Muscle of back (tissue), 11 donors: ENCODE data around the gene ALOX5. TPM values are rescaled to one million over a fixed set of nuclear protein-coding genes. Genes with fewer than 3 reads are reported as not detected.
A peak's percentile ranks its signal among the peaks of the same experiment; 100 is the strongest.
"Not testable (repeated sequence)": the region's sequence is repeated elsewhere in the genome, so short reads cannot be mapped to it uniquely, and the experiment has no call there.

ENCODE experiments used
- DNase-seq, 3 donors: peaks; one replicate each; pipeline versions ENCODE4 v3.0.0 to v3.0.0-alpha.2; 2013
- polyA plus RNA-seq, 10 donors: library from polyadenylated mRNA; unstranded; fragments of 120-200 nt; gene quantifications; one replicate each; pipeline ENCODE4 v1.2.1, GENCODE V29; 2013; ENCODE audit not compliant: insufficient read length in 10 of 10

Gene ALOX5
- polyA plus RNA-seq, 10 donors: 0.50 to 3.2 (median 1.3) TPM

GRCh38 chr10:45463244-45464116 lies 89.5 kb downstream of the ALOX5 start:
- DNase-seq: no peak

DNA sequence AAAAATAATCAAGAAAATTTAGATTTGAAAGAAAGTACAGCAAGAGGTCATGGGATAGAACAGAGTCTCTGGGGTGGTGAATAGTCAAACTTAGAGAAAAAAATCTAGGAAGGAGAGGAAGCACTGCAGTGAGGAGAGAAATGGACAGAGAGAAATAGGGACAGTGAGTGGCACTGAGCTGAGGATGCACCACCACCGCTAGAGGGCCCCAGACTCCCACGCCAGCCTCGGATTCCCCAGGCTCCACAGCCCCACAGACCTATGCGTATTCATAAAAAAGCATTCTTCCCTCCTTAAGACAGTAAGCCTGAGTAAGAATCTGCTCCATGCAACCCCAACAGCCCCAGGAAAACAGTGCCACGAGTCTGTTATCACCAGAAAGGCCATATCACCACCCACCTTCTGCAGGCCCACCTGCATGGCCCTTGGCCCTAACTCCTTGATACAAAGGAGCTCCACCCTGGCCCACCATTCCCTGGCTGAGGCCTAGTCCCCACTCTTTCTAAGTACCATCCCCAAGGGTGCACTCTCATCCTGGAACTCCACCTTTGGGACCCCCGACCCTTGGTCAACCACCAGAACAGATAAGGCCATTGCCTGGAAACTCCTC lies 91.0 kb downstream of the ALOX5 start:
- peak; percentile 43 to 85 (median 75) for DNase-seq

- no peak for DNase-seq
These were observed 92.8 kb downstream of the ALOX5 start for GRCh38 chr10:45466784-45467183.

GRCh38 chr10:45468079-45468478 lies 94.1 kb downstream of the ALOX5 start:
- DNase-seq: no peak

DNA sequence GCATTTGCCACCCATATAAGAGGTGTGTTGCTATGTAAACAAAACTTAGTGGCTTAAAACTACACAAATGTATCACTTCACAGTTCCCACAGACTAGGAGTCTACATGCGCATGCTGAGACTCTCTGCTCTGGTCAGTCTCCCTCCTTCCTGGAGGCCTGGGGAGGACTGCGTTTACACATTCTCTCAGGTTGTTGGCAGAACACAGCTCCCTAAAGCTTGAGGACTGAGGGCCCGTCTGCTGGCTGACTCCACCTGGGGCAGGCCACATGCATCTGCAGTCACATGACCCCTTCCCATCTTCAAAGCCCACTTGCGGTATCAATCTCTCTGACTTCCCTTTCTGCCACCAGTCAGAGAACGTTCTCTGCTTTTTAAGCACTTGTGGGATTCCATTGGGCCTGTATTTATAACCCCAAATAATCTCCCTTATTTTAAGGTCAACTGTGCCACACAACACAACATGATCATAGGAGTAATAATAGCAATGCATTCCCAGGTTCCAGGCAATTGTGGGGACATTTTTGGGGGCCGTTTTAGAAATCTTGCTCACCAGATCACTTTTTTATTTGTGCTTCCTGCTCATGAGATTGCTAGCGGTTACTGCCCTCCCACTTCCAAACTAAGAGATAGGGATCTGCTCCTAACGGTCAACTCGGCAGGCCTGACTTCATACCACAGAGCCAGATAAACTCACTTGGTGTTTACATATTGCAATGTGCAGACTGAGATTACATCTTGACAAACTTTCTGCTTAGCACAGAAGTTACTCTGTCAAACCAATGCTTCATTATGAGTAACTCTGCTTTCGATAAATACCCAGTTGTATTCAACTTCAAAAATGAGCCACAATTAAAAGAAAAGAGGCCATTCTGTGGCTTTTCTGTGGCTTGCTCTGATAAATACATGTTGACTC lies 96.3 kb downstream of the ALOX5 start:
- DNase-seq: no peak

DNA sequence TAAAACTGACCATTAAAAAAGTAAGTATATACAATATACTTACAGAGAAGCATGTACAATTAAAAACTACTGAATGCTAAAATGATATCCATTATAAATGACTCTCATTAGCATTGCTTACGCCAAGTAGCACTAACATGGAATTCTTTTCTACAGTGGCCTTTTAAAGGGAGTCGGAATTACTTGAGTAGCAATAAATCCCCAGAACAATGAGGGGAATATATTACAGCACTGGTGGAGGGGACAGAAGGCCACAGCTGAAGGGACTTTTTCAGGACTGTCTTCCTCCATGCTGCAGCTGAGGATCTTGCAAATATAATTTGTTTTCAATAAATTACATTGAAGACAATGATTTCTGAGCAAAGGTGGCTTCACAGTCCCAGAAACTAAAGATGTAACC lies 97.0 kb downstream of the ALOX5 start:
- no peak for DNase-seq

GRCh38 chr10:45471531-45472310 lies 97.7 kb downstream of the ALOX5 start:
- DNase-seq: peak in 2 of 3 donors; percentile 23 to 63

- DNase-seq: no peak
These were observed 99.1 kb downstream of the ALOX5 start for GRCh38 chr10:45473126-45473525.

GRCh38 chr10:45476559-45476958 lies 102.5 kb downstream of the ALOX5 start:
- DNase-seq: no peak

DNA sequence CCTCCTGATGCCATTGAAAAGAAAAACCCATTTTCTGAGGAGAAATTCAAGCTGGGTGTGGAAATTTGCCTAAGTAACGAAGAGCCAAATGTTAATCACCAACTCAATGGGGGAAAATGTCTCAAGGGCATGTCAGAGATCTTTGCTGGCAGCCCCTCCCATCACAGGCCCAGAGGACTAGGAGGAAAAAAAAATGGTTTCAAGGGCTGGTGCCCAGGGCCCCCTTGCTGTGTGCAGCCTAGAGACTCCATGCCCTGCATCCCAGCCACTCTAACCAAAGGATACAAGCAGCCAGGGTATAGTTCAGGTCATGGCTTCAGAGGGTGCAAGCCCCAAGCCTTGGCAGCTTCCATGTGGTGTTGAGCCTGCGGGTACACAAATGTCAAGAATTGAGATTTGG lies 106.3 kb downstream of the ALOX5 start:
- DNase-seq: no peak

DNA sequence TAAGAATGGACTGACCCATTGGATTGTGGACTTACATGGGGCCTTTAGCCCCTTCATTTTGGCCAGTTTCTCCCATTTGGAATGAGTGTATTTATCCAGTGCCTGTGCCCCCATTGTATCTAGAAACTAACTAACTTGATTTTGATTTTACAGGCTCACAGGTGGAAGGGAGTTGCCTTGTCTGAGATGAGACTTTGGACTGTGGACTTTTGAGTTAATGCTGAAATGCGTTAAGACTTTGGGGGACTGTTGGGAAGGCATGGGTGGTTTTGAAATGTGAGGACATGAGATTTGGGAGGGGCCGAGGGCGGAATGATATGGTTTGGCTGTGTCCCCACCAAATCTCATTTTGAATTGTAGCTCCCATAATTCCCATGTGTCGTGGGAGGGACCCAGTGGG lies 107.1 kb downstream of the ALOX5 start:
- not testable (repeated sequence) for DNase-seq

DNA sequence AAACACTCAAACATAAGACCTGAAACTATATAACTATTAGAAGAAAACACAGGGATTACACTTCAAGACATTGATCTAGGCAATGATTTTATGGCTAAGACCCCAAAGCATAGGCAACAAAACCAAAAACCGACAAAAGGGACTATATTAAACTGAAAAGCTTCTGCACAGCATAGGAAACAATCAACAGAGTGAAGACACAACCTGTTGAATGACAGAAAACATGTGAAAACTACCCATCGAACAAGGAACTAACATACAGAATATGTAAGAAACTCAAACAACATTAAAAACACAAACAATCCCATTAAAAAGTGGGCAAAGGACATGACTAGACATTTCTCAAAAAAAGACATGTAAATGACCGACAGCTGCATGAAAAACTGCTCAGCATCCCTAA lies 109.0 kb downstream of the ALOX5 start:
- DNase-seq: no peak

DNA sequence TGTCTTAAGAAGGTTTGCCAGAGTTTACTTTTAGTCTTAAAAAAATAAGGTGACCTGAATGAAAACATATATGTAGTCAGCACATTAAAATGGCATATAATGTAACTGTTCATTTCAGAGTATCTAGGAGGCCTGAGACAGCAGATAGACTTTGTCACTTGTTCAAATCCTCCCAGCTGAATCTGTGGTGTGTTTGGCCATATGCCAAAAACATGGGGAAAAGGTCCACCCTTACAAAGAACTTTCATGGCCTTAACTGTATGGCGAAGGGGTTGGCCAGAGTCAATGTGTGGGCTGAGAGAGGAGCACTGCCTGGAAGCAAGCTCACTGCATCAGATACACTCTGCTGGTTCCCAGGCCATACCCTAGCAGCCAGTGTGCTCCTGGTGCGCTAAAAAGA lies 113.7 kb downstream of the ALOX5 start:
- no peak for DNase-seq

GRCh38 chr10:45488365-45488764 lies 114.3 kb downstream of the ALOX5 start:
- DNase-seq: no peak

GRCh38 chr10:45490277-45490676 lies 116.3 kb downstream of the ALOX5 start:
- DNase-seq: no peak

DNA sequence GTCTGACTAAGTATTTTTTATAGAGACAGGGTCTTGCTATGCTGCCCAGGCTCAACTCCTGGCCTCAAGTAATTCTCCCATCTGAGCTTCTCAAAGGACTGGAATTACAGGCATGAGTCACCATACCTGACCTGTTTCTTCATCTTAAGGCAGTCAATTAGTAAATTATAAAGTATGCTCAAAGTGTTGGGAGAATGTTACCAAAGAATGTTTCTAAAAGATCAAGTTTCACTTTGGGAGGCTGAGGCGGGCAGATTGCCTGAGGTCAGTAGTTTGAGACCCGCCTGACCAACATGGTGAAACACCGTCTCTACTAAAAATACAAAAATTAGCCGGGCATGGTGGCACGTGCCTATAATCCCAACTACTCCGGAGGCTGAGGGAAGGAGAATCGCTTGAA lies 117.0 kb downstream of the ALOX5 start:
- no peak for DNase-seq

Other genes with a start within 250 kb of the ALOX5 start
- under 1 TPM in 2 of 10 donors, not detected in 8; 0.08 to 0.09 TPM for gene OR13A1, start 58.6 kb upstream of the ALOX5 start, polyA plus RNA-seq